ENCODE data around the gene PLVAP. TPM values are rescaled to one million over a fixed set of nuclear protein-coding genes. Genes with fewer than 3 reads are reported as not detected.
A peak's percentile ranks its signal among the peaks of the same experiment; 100 is the strongest.

PLVAP gene
- total RNA-seq, 4 donors from 2014 or later, result 25.5 to 83.1 (median 26.6) TPM

- H3K27ac ChIP-seq, result no peak overlapping the region
- H3K27me3 ChIP-seq, result peaks cover 7% of the 10 kb centered on the region
- H3K4me3 ChIP-seq, result no peak overlapping the region
- H3K4me1 ChIP-seq, result peaks cover 3% of the 10 kb centered on the region
- 83% methylated on average over 11 of the region's 11 CpGs for WGBS
- H3K36me3 ChIP-seq, result no peaks in the 10 kb centered on the region
- TF ChIP-seq EP300 (IDR thresholded peaks at IDR 0.05), result no peak
- no peak for TF ChIP-seq CTCF (IDR thresholded peaks at IDR 0.05)
- no peak for TF ChIP-seq POLR2AphosphoS5 (IDR thresholded peaks at IDR 0.05)
- no peak for TF ChIP-seq POLR2A (IDR thresholded peaks at IDR 0.05)
- no peaks in the 10 kb centered on the region for H3K9me3 ChIP-seq
- DNase-seq (ENCODE audit: low spot score in 2 of 2), result no peak
These were observed 34.7 kb upstream of the PLVAP start for GRCh38 chr19:17411801-17412200.

GRCh38 chr19:17409990-17410389, 32.8 kb upstream of the PLVAP start:
- no peak overlapping the region for H3K27ac ChIP-seq
- peaks cover 15% of the 10 kb centered on the region for H3K4me1 ChIP-seq
- H3K9me3 ChIP-seq, result no peaks in the 10 kb centered on the region
- peaks cover 7% of the 10 kb centered on the region for H3K27me3 ChIP-seq
- H3K36me3 ChIP-seq, result no peaks in the 10 kb centered on the region
- 84% methylated on average over 9 of the region's 9 CpGs for WGBS
- no peak for DNase-seq (ENCODE audit: low spot score in 2 of 2)
- H3K4me3 ChIP-seq, result no peak overlapping the region
- TF ChIP-seq CTCF (IDR thresholded peaks at IDR 0.05) (no peak), POLR2AphosphoS5 (IDR thresholded peaks at IDR 0.05) (no peak), POLR2A (IDR thresholded peaks at IDR 0.05) (no peak), EP300 (IDR thresholded peaks at IDR 0.05) (no peak)

- Histone ChIP-seq H3K27ac (no peak overlapping the region), H3K36me3 (no peaks in the 10 kb centered on the region), H3K4me1 (peaks cover 19% of the 10 kb centered on the region), H3K9me3 (no peaks in the 10 kb centered on the region), H3K4me3 (peak overlapping the region; percentile 42), H3K27me3 (no peaks in the 10 kb centered on the region)
- no peak for TF ChIP-seq POLR2AphosphoS5 (IDR thresholded peaks at IDR 0.05)
- TF ChIP-seq EP300 (IDR thresholded peaks at IDR 0.05), result no peak
- TF ChIP-seq CTCF (IDR thresholded peaks at IDR 0.05), result no peak
- TF ChIP-seq POLR2A (IDR thresholded peaks at IDR 0.05), result no peak
- no peak for DNase-seq (ENCODE audit: low spot score in 2 of 2)
- WGBS, result 68% methylated on average over 2 of the region's 2 CpGs
These were observed 29.7 kb upstream of the PLVAP start for GRCh38 chr19:17406887-17407196.

- H3K36me3 ChIP-seq, result no peaks in the 10 kb centered on the region
- H3K27ac ChIP-seq, result peak overlapping the region; percentile 67
- no peaks in the 10 kb centered on the region for H3K27me3 ChIP-seq
- peak overlapping the region; percentile 42 for H3K4me3 ChIP-seq
- no peak for TF ChIP-seq POLR2AphosphoS5 (IDR thresholded peaks at IDR 0.05)
- no peak for TF ChIP-seq POLR2A (IDR thresholded peaks at IDR 0.05)
- TF ChIP-seq CTCF (IDR thresholded peaks at IDR 0.05), result no peak
- no peak for TF ChIP-seq EP300 (IDR thresholded peaks at IDR 0.05)
- H3K9me3 ChIP-seq, result no peaks in the 10 kb centered on the region
- H3K4me1 ChIP-seq, result peaks cover 19% of the 10 kb centered on the region
- 66% methylated on average over 9 of the region's 10 CpGs for WGBS
- DNase-seq (ENCODE audit: low spot score in 2 of 2), result no peak
These were observed 29.1 kb upstream of the PLVAP start for GRCh38 chr19:17406046-17406886.

- Histone ChIP-seq H3K4me1 (peaks cover 19% of the 10 kb centered on the region), H3K27ac (peak within 1 kb of the TSS; percentile 67), H3K27me3 (no peaks in the 10 kb centered on the region), H3K4me3 (peak within 1 kb of the TSS; percentile 42), H3K9me3 (no peaks in the 10 kb centered on the region), H3K36me3 (no peaks in the 10 kb centered on the region)
- DNase-seq (ENCODE audit: low spot score in 2 of 2), result no peak
- TF ChIP-seq EP300 (IDR thresholded peaks at IDR 0.05) (no peak), POLR2A (IDR thresholded peaks at IDR 0.05) (no peak)
- WGBS, result 53% methylated on average over 10 of the region's 18 CpGs
These were observed 28.3 kb upstream of the PLVAP start, which contains the start of gene BST2 for GRCh38 chr19:17405250-17406045. TSS of gene BST2 (minus strand) at chr19:17405630. CDS start at chr19:17405575, 55 bp downstream.
